H9 (cell line): ENCODE measurements around the gene KIAA1614. TPM values are rescaled to one million over a fixed set of nuclear protein-coding genes. Genes with fewer than 3 reads are reported as not detected.

Experiments used
- DNase-seq: peaks from one replicate; pipeline ENCODE4 v3.0.0-alpha.2; 2017
- H2AFZ ChIP-seq: one replicate; pipeline ENCODE4 v1.6.1; 2013; ENCODE audit warnings: mild to moderate bottlenecking, low read length, control low read depth, moderate library complexity
- H2AK5ac ChIP-seq: 2 replicates; pipeline ENCODE4 v1.6.1; 2013; ENCODE audit warnings: low read length, control low read depth, mixed read lengths; ENCODE audit not compliant: insufficient read length
- H2BK120ac ChIP-seq: one replicate; pipeline ENCODE4 v1.6.1; 2013; ENCODE audit warnings: low read depth, mild to moderate bottlenecking, low read length, control low read depth, inconsistent platforms; ENCODE audit not compliant: poor library complexity, severe bottlenecking
- H2BK12ac ChIP-seq: 2 replicates; pipeline ENCODE4 v1.6.1; 2013; ENCODE audit warnings: low read length, control low read depth, mixed read lengths, low read depth; ENCODE audit not compliant: insufficient read length
- H2BK15ac ChIP-seq: 2 replicates; pipeline ENCODE4 v1.6.1; 2013; ENCODE audit warnings: low read depth, low read length, control low read depth
- H2BK20ac ChIP-seq: one replicate; pipeline ENCODE4 v1.6.1; 2013; ENCODE audit warnings: low read depth, mild to moderate bottlenecking, low read length, control low read depth, inconsistent platforms; ENCODE audit not compliant: poor library complexity, severe bottlenecking
- H2BK5ac ChIP-seq: 2 replicates; pipeline ENCODE4 v1.6.1; 2013; ENCODE audit warnings: low read length, control low read depth, mixed read lengths; ENCODE audit not compliant: insufficient read length
- H3K14ac ChIP-seq: 2 replicates; pipeline ENCODE4 v1.6.1; 2013; ENCODE audit warnings: low read length, control low read depth; ENCODE audit not compliant: insufficient read depth
- H3K18ac ChIP-seq: 2 replicates; pipeline ENCODE4 v1.6.1; 2013; ENCODE audit warnings: low read depth, mild to moderate bottlenecking, mixed read lengths, low read length, control low read depth; ENCODE audit not compliant: insufficient read length
- H3K23ac ChIP-seq: 2 replicates; pipeline ENCODE4 v1.6.1; 2013; ENCODE audit warnings: low read length, control low read depth, mixed read lengths, low read depth; ENCODE audit not compliant: insufficient read length
- H3K23me2 ChIP-seq: 2 replicates; pipeline ENCODE4 v1.6.1; 2013; ENCODE audit warnings: low read depth, mild to moderate bottlenecking, mixed read lengths, low read length, control low read depth; ENCODE audit not compliant: insufficient read length, poor library complexity, severe bottlenecking
- H3K27ac ChIP-seq: 2 replicates; pipeline ENCODE4 v1.5.1; 2013; ENCODE audit warnings: low read length, control low read depth, mixed read lengths, low read depth; ENCODE audit not compliant: insufficient read length
- H3K27me3 ChIP-seq: 2 replicates; pipeline ENCODE4 v1.6.1; 2013; ENCODE audit warnings: low read length, control low read depth, inconsistent platforms; ENCODE audit not compliant: insufficient read depth
- H3K4ac ChIP-seq: 2 replicates; pipeline ENCODE4 v1.6.1; 2013; ENCODE audit warnings: low read depth, mild to moderate bottlenecking, control low read depth, inconsistent platforms, low read length, moderate library complexity
- H3K4me1 ChIP-seq: 2 replicates; pipeline ENCODE4 v1.6.1; 2013; ENCODE audit warnings: low read length, control low read depth, inconsistent platforms; ENCODE audit not compliant: insufficient read depth
- H3K4me2 ChIP-seq: 2 replicates; pipeline ENCODE4 v1.6.1; 2013; ENCODE audit warnings: low read length, control low read depth, mixed read lengths; ENCODE audit not compliant: insufficient read length, insufficient read depth
- H3K56ac ChIP-seq: 2 replicates; pipeline ENCODE4 v1.6.1; 2013; ENCODE audit warnings: low read depth, mild to moderate bottlenecking, mixed read lengths, low read length, control low read depth; ENCODE audit not compliant: insufficient read length
- H3K79me1 ChIP-seq: 2 replicates; pipeline ENCODE4 v1.6.1; 2013; ENCODE audit warnings: low read depth, mild to moderate bottlenecking, moderate library complexity, low read length, control low read depth, inconsistent platforms; ENCODE audit not compliant: insufficient read depth, poor library complexity, severe bottlenecking
- H3K79me2 ChIP-seq: 2 replicates; pipeline ENCODE4 v1.6.1; 2013; ENCODE audit warnings: low read length, control low read depth, inconsistent platforms; ENCODE audit not compliant: insufficient read depth
- H3K9ac ChIP-seq: 2 replicates; pipeline ENCODE4 v1.6.1; 2013; ENCODE audit warnings: low read length, control low read depth, mixed read lengths; ENCODE audit not compliant: insufficient read length; ENCODE audit errors: extremely low read depth
- H3K9me3 ChIP-seq: one replicate; pipeline ENCODE4 v1.6.1; 2013; ENCODE audit warnings: low read depth, low read length, inconsistent platforms; ENCODE audit not compliant: control insufficient read depth
- H3T11ph ChIP-seq: one replicate; pipeline ENCODE4 v1.6.1; 2013; ENCODE audit warnings: mild to moderate bottlenecking, low read length, control low read depth, inconsistent platforms
- H4K20me1 ChIP-seq: one replicate; pipeline ENCODE4 v1.6.1; 2013; ENCODE audit not compliant: control insufficient read depth, insufficient read length, insufficient read depth
- H4K5ac ChIP-seq: 2 replicates; pipeline ENCODE4 v1.6.1; 2013; ENCODE audit warnings: low read depth, mild to moderate bottlenecking, mixed read lengths, low read length, control low read depth; ENCODE audit not compliant: insufficient read length
- H4K8ac ChIP-seq: replicated peaks from 2 replicates; pipeline ENCODE4 v1.6.1; 2013; ENCODE audit warnings: low read length, control low read depth, mixed read lengths, low read depth; ENCODE audit not compliant: insufficient read length
- H4K91ac ChIP-seq: 2 replicates; pipeline ENCODE4 v1.6.1; 2013; ENCODE audit warnings: low read depth, mild to moderate bottlenecking, moderate library complexity, mixed read lengths, low read length, control low read depth; ENCODE audit not compliant: insufficient read length
- H3K27ac Mint-ChIP-seq, 3 experiments: 2 replicates in 2 of 3; 3 replicates in 1 of 3; pipeline ENCODE4 v1.8.0; 2020 to 2021; ENCODE audit warnings: mixed read lengths in 3 of 3, mild to moderate bottlenecking in 1 of 3, moderate library complexity in 1 of 3
- H3K27me3 Mint-ChIP-seq: 2 replicates; pipeline ENCODE4 v1.8.0; 2021; ENCODE audit warnings: low read depth, mild to moderate bottlenecking, moderate library complexity, mixed read lengths
- H3K36me3 Mint-ChIP-seq, 3 experiments: 2 replicates in 2 of 3; 3 replicates in 1 of 3; pipeline ENCODE4 v1.8.0; 2020 to 2021; ENCODE audit warnings: low read depth in 3 of 3, mixed read lengths in 3 of 3; ENCODE audit not compliant: insufficient read depth in 1 of 3
- H3K4me1 Mint-ChIP-seq, 2 experiments: 2 replicates each; pipeline ENCODE4 v1.8.0; 2020; ENCODE audit warnings: mixed read lengths in 2 of 2
- H3K4me3 Mint-ChIP-seq, 2 experiments: 2 replicates in 1 of 2; 3 replicates in 1 of 2; pipeline ENCODE4 v1.8.0; 2020 to 2021; ENCODE audit warnings: mild to moderate bottlenecking in 2 of 2, mixed read lengths in 2 of 2, moderate library complexity in 1 of 2
- H3K9me3 Mint-ChIP-seq, 2 experiments: 2 replicates in 1 of 2; 3 replicates in 1 of 2; pipeline ENCODE4 v1.8.0; 2020; ENCODE audit warnings: mild to moderate bottlenecking in 2 of 2, mixed read lengths in 2 of 2, moderate library complexity in 1 of 2
- CTCF ChIP-seq: fragments of 200-600 bp; sonication (generic); conservative IDR thresholded peaks from 3 replicates; pipeline ENCODE4 v1.8.0; 2021; ENCODE audit warnings: antibody characterized with exemption, mild to moderate bottlenecking
- WGBS: extraction: QIAGEN DNeasy Blood & Tissue Kit; methylation state at CpG from one replicate; pipeline ENCODE4 v1.1.7; 2013; ENCODE audit warnings: missing lambda C conversion rate, low lambda C conversion rate, mixed read lengths; ENCODE audit not compliant: insufficient read length; ENCODE audit errors: extremely low coverage; 5-methylcytosine and 5-hydroxymethylcytosine counted together
- total RNA-seq: library from RNA; stranded (reverse); gene quantifications from 2 replicates; pipeline ENCODE4 v1.2.1, GENCODE V29; 2021

Gene KIAA1614
- total RNA-seq, 1 experiment from 2014 or later, result 1.3 TPM

GRCh38 chr1:180962178-180962577 lies 49.5 kb downstream of the KIAA1614 start:
- H2BK120ac ChIP-seq, result no peak overlapping the region
- Mint-ChIP-seq H3K4me1 (peaks cover 4% of the 10 kb centered on the region in 2 experiments; a peak in 1 of 4 replicates), H3K9me3 (peaks cover 16 to 17% of the 10 kb centered on the region in 2 experiments), H3K27me3 (no peaks in the 10 kb centered on the region), H3K36me3 (peaks cover 40 to 73% (median 47%) of the 10 kb centered on the region in 3 experiments), H3K27ac (no peak overlapping the region), H3K4me3 (no peak overlapping the region)
- H2AK5ac ChIP-seq, result no peak overlapping the region
- no peak overlapping the region for H3K27ac ChIP-seq
- no peak overlapping the region for H3K9ac ChIP-seq
- H3K79me1 ChIP-seq, result peaks cover 3% of the 10 kb centered on the region
- no peak overlapping the region for H2BK12ac ChIP-seq
- no peak overlapping the region for H3K56ac ChIP-seq
- H3T11ph ChIP-seq, result no peak overlapping the region
- H2BK20ac ChIP-seq, result no peak overlapping the region
- no peak overlapping the region for H2BK5ac ChIP-seq
- H3K79me2 ChIP-seq, result no peaks in the 10 kb centered on the region
- no peaks in the 10 kb centered on the region for H3K4me1 ChIP-seq
- no CpG with 5 or more reads among the region's 4 CpGs for WGBS
- no peaks in the 10 kb centered on the region for H4K20me1 ChIP-seq
- no peaks in the 10 kb centered on the region for H3K9me3 ChIP-seq
- H2BK15ac ChIP-seq, result no peak overlapping the region
- DNase-seq, result no peak
- H3K4me2 ChIP-seq, result no peak overlapping the region
- H2AFZ ChIP-seq, result no peak overlapping the region
- TF ChIP-seq CTCF, result no peak
- H3K23ac ChIP-seq, result no peak overlapping the region
- no peaks in the 10 kb centered on the region for H3K27me3 ChIP-seq
- no peak overlapping the region for H3K4ac ChIP-seq
- no peak overlapping the region for H4K5ac ChIP-seq
- no peak overlapping the region for H4K91ac ChIP-seq
- H3K18ac ChIP-seq, result no peak overlapping the region
- H3K23me2 ChIP-seq, result no peaks in the 10 kb centered on the region
- H4K8ac ChIP-seq, result no peak overlapping the region
- no peak overlapping the region for H3K14ac ChIP-seq
